GM12874 (cell line): ENCODE measurements around the gene PIEZO2.

Experiments
- CTCF ChIP-seq: IDR thresholded peaks from 2 replicates; pipeline ENCODE4 v1.5.1; 2011; ENCODE audit warnings: low read depth, mild to moderate bottlenecking, control low read depth, low read length, moderate library complexity; ENCODE audit not compliant: insufficient read depth

The PIEZO2 gene

GRCh38 chr18:11114653-11115052 lies 34.7 kb downstream of the PIEZO2 start:
- TF ChIP-seq CTCF = no peak

GRCh38 chr18:11113937-11114336 lies 35.4 kb downstream of the PIEZO2 start:
- no peak for TF ChIP-seq CTCF

GRCh38 chr18:11113046-11113548 lies 36.3 kb downstream of the PIEZO2 start:
- no peak for TF ChIP-seq CTCF

- TF ChIP-seq CTCF = no peak
Measured at GRCh38 chr18:11112286-11112685, 37.1 kb downstream of the PIEZO2 start.

DNA sequence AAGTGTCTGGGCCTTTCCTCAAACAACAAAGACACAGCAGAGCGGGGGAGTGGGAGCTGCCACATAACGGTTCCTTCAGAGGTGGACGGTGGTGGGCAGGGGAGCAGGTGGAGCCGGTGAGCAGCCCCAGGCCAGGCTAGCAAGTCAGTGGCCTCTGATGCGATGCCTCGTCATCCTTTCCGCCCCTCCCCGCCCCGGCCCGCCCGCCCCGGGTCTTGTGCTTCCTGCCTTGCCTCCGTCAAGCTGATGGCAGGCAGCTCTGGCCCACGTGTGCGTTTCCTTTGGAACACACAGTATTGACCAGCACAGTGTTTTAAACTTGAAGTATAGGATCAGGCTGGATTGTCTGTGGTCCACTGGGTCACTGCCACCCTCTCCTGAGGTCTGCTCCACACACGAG lies 38.9 kb downstream of the PIEZO2 start:
- no peak for TF ChIP-seq CTCF

DNA sequence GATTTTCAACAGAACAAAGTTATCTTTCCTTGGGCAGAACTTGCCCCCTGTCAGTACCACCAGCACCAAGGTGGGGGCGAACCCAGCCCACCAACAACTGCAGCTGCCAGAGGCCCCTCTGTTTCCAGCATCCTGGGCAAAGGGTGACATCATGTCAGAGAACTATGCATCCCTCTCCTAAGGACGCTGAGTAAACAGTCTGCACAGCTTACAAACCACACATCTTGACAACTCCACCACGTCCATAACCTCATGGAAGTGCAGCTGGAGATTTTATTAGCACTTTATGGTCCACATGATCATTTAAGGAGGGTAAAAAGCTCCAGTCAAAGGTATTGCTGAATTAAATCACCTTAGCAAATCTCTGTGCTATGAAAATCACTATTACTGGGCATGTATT lies 40.4 kb downstream of the PIEZO2 start:
- no peak for TF ChIP-seq CTCF

DNA sequence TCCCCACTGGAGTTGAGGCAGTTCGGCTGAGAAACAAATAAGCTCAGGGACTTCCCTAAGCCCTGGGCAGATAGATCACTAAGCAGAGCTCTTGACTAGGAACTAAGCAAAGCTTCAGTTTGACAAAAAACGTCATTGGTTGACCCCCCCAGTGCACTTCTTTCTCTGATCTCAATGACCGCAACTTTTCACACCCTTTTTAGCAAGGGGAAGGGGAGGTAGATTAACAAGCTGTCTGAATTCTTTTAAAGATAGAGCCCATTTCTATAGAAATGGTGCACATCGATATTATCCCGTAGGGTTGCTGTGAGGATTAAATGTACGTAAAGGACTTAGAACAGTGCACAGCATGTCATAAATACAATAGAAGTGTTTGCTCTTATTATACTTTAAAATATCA lies 42.5 kb downstream of the PIEZO2 start:
- TF ChIP-seq CTCF = no peak

- no peak for TF ChIP-seq CTCF
Measured at GRCh38 chr18:11105463-11105862, 43.9 kb downstream of the PIEZO2 start.
